Fibroblast of skin of right biceps (primary cell): ENCODE results near the gene PDP2.
A peak's percentile ranks its signal among the peaks of the same experiment; 100 is the strongest.
"Not testable (repeated sequence)": the region's sequence is repeated elsewhere in the genome, so short reads cannot be mapped to it uniquely, and the experiment has no call there.

Experiments used
- DNase-seq: peaks from one replicate; pipeline ENCODE4 v3.0.0-alpha.2; 2013

PDP2 gene

DNA sequence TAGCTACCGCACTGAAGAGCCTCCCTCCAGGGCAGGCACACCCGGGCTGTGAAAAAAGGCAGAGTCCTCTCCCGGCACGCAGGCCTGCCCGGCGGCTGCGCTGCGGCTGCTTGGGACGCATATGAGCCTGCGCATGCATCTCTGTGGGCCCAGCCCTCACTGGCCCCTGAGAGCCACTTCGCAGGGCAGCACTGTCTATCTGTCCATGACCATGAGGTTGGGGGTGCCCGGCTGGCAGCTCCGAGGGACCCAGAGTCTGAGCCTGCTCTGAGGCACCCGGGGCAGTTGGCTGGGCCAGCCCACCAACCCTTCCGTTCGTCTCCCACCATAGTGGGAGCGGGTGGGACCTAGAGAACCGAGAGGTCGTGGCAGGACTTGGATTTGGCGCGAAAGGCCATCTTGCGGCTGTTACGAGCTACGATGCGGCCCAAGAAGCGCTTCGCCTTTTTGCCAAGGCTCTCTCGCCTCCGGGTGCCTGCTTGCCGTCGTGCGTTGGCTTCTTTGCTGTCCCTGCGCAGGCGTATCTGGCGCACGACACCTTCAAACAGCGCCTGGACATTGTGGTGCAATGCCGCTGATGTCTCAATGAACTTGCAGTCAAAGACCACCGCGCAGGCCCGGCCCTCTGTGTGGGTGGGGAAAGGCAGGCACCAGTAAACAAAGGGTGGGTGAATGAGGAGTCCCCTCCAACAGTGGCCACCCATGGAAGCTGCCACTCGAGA is 41.6 kb downstream of the PDP2 start:
- DNase-seq: no peak

DNA sequence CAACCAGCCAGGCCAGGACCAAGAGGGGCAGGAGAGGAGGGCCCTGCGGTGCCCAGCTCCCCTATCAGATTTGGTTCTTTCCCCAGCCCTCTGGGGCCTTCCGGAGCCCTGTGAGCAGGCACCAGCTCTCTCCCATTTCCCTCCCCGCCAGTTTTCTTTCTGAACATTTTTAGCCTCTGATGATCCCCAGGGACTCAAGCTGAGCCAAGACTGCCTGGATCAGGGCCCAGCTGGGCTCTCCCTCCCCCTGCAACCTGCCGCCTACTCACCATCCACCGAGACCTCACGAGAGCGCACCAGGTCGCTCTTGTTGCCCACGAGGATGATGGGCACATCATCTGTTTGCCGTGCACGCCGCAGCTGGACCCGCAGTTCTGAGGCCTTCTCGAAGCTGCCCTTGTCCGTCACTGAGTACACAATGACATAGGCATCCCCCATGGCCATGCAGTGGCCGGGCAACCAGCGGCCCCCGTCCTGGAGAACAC is 43.0 kb downstream of the PDP2 start:
- no peak for DNase-seq

DNA sequence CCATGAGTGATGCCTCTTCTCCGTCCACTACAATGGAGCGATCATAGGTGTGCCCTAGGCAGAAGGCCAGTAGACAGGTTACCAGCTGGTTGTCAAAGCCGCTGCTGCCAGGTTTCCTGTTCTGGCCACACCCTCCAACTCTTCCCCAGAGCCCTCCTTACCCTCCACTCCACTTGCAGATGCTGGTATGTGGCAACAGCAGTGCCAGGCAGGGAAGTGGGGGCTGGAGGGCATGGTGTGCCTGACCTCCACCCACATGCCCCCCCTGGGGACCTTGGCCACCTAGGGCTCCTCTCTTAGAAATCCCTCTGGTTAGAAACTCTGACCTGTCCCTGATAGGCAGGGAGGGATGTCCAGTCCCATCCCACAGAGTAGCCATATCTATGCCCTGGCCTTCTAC is 43.6 kb downstream of the PDP2 start:
- no peak for DNase-seq

DNA sequence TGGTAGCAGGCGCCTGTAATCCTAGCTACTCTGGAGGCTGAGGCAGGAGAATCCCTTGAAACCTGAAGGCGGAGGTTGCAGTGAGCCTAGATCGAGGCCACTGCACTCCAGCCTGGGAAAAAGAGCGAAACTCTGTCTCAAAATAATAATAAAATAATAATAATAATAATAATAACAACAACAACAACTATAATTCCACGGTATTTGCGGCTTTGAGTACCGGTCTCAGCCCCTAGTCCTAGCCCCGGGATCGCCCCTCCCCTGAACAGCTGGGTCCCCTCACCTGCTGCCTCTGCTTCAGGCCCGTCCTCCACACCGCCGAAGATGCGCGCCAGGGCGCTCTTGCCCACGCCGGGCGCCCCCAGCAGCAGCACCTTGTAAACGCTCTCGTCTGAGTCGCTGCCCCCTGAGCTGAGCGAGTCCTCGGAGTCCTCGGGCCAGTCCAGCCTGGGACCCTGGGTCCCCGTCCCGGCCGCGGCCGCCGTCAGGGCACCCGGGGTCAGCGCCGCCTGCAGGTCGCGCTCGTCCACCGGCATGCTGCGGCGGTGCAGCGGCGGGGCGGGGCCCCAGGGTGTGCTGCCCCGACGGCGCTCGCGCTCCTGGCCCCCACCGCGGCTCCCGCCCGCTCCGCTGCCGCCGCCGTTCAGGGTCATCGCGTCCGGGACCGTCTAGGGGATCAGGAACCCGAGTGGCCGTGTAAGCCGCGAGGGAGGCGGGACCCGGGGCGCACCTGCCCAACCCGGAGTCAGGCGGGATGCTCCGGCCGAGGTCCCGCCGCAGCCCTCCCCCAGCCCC is 44.4 kb downstream of the PDP2 start:
- no peak for DNase-seq

DNA sequence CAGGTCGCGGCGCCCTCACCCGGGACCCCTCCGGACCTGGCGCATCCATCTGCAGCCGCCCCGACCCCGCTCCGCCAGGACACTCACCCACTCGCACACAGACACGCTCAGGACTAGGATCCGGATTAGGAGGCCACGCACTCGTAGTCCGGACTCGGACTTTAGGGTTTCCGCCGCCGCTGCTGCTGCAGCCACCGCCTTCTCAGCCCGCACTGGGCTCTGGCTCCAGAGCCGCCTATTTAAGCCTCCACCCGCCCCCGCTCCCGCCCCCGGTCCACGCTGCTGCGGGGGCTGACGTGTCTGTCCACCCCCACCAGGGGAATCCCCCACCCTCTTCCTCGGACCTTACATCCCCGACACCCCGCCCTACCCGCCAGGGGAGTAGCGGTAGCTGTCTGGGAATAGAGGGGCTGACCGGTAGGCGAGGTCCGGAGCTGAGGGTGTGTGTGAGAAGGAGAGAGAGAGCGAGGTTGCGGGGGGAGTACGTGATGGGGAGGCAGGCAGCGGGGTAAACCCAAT is 45.1 kb downstream of the PDP2 start, which contains the start of gene RRAD:
RRAD (minus strand) TSS at position 214 of the 519 bp plus-strand sequence. CDS start 356 bp downstream, outside the sequence.
- no peak for DNase-seq

DNA sequence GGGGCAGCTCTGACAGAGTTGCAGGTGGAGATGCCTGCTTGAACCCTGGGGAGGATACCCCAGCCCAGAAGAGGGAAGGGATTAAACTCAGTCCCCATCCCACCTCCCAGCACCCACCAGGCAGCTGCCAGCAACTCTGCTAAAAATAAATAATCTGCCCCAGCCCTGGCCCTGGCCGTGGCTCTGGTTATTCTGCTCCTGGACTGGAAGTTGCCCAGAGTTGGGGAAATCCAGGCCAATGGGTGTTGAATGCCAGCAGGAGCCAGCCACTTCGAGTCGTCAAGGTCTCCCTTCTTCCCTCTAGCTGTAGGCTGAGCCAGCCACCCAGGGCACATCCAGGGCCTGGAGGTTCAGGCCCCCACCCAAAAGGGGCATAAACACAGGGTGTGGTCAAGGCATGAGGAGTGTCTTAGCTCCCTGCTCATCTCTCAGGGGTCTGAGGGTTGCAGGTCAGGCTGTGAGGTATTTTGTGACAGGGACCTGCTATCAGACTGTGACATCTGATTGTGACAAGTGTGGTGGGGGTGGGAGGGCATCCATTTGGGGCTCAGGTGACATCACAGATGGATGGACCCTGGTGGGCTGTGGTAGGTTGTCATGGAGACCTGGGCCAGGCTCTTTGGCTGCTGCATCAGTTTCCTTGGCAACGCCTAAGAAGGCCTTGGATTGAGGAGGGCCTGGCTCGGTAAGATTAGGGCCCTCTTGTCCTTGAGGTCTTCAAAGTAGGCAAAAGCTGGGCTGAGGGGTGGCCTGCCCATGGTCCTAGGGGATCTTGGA is 46.0 kb downstream of the PDP2 start:
- no peak for DNase-seq

DNA sequence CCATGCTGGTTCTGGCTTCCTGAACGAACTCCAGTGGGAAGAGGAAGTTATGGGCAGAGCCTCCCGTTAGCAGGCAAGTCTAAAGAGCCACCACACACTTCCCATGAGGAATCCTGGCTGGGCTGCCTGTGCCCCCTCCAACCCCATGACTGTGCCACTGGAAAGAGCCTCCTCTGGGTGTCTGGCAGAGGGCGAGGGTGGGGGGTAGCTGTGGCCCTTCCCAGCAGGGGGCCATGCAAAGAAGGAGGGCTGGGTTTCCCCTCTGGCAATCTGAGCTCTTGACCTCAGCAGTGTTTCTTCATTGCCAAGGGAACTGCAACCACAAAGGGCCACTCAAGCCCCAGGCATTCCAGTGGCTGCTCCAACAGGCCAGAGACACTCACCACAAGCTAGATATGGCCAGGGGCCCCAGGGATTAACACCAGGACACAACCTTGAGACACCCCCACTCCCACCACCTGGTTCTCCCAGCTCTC is 46.7 kb downstream of the PDP2 start:
- peak; percentile 74 for DNase-seq

DNA sequence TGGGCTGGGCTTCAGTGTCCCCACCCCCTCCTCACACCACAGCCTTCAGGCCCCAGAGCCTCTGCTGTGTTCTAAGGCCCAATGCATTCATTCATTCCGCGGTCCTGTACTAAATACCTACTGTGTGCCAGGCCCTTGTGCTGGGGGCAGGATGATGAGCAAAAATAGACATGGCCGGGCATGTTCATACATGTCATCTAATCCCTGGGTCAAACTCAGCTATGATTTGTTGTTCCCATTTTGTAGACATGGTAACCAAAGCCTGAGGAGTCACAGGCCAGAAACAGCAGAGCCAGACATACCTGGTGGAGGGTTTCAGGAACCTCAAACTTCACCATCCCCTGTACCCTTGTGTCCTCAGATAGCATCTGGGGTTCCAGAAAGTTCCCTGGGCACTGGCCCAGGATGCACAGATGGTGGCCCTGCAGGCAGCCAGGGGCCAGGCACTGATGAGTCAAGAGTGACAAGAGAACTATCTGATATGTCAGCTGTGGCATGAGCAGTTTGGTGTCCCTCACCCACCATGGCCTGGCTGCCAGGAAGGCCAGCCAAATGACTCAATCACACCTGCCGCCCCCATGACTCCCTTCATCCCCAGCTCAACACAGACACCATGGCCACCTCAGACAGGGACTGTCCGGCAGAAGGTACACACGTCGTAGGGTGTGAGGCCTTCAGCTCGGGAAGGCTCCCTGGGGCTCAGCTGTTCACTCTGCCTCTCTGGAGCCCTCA is 47.8 kb downstream of the PDP2 start:
- no peak for DNase-seq

DNA sequence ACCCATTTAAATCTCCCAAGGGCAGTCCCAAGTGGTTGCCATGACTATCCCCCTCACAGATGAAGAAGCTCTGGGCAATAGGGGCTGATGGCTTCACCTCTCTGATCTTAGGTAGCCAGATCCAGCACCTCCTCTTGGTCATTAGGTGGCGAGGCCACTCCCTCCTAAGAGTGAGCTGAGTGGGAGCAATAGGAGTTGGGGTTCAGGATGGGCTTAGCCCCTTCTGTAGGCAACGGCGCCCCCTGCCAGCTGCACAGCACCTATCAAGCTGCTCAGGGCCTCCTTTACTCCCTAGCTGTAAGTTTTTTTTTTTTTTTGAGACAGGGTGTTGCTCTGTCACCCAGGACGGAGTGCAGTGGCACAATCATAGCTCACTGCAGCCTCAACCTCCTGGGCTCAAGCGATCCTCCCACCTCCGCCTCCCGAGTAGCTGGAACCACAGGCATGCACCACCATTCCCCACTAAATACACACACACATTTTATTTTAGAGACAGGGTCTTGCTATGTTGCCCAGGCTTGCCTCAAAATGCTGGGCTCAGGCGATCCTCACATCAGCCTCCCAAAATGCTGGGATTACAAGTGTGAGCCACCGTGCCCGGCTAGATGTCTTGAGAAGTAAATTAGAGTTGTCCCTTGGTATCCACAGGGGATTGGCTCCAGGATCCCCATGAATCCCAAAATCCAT is 48.5 kb downstream of the PDP2 start:
- DNase-seq: peak; percentile 13

DNA sequence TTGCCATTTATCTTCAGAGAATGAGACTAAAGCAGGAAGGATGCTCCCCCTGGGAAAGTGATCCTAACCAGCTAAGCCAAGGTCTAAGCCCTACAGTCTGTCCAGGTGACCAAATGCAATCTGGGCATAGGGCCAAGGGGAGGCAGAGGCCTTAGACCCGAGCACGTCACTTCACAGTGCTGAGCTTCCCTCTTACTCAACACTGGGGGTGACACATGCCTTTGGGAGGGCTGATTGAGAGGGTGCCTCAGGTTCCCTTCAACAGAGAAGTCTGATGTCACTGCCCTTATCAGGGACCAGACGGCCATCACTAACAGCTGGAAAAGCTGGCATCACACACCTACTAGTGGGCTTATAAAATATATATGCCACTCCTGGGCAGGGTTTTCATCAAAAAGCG is 49.9 kb downstream of the PDP2 start:
- DNase-seq: peak; percentile 34

DNA sequence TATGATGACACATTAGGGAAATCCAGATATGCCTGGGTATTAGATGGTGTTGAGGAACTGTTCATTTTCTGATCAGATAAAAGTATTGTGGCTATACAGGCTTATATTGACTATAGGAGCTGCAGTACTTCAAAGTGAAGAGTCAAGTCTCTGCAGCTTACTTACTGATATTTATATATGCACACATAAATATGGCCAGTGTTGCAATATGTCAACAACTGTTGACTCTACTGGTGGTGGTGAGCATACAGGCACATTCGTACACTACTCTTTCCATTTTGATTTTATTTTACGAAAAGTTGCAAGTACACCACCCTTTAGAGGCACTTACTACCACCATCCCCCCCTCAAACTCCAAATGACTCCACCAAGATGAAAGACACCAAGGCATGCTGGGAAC is 51.4 kb downstream of the PDP2 start:
- no peak for DNase-seq

DNA sequence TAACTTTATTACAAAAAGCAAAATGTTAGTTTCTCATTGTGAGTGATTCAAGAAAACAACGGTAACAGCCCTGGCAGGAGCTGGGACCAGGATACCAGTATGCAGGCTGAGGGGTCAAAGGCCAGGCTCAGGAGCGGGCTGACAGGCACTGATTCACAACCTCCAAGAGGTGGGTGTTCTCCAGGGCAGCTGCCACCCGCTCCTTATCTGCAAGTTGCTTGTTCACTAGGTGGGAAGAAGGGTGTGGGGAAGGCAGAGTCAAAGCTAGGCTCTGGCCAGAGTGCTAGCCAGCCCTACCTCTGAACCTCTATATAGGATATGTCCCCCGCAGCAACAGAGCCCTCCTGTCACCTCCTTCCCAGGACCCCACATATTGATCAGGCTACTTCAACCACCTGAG is 51.8 kb downstream of the PDP2 start:
- DNase-seq: no peak

DNA sequence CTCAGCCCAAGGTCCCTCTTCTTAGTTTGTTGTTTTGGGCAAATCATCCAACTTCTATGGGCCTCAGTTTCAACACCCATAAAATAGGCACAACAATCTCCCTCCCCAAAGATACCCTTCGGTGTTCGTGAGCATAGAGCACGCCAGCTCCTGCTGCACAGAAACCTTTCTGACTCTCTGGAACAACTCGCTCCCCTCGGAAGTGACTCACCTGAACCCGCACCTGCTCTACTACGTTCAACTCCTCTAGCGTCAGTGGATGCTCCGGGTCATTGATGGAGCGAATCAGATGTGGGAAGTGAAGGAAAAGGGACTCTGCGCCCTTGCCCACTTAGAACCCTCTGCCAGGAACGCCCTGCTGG is 53.4 kb downstream of the PDP2 start:
- no peak for DNase-seq

DNA sequence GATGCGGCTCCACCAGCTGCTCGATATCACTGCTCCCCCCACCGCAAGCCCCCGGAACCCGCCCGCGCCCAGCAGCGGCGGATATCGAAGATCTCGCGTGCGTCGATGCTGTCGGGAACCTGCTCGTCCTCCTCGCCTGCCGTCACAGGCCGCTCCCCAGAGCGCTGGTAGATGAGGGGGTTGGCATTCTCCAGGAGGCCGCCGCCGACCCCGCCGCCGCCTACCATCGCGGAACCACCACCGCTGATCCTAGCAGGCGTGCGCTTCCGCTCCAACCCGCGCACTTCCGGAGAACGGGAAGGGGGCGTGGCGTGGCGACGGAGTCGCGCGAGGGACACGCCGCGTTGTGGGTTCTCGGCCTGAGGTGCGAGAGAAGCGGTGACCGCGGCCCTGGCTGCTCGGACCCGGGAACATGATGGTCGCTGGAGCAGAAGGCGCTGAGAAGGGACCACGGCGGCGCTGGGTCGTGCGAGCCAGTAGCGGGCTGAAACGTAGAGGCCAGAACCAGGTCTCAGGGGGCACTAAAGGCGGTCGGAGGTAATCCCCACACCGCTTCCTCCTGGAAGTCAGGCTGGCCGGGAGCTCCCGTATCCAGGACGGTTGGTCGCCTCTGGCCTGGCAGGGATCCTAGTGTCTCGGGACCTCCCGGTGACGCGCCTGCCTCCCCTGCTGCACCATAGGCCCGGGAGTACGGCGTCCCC is 54.0 kb downstream of the PDP2 start, which contains the start of gene CIAO2B:
CIAO2B (minus strand) TSS at position 265 of the 701 bp plus-strand sequence; CDS start at position 227, 38 bp downstream.
- DNase-seq: peak; percentile 84

DNA sequence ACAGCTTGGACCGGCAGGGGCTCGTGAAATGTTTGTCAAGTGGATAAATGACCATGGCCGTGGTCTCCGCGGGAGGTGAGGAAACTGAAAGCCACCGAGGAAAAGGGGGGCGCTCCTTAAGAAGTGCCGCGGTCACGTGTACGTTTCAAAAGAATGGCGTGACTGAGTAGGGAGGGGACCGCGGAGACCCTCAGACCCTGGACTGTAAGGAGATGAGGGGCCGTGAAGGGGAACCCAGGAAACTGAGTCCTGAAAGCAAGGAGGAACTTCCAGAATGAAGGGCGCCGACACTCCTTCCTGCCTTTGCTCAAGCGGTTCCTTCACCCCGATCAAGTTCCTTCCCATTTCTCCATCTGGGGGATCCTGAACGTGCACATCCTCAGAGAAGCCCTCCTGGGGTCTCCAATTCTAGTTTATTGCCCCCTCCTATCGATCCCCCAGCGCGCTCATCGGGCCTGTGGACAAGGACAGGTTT is 54.6 kb downstream of the PDP2 start:
- not testable (repeated sequence) for DNase-seq

DNA sequence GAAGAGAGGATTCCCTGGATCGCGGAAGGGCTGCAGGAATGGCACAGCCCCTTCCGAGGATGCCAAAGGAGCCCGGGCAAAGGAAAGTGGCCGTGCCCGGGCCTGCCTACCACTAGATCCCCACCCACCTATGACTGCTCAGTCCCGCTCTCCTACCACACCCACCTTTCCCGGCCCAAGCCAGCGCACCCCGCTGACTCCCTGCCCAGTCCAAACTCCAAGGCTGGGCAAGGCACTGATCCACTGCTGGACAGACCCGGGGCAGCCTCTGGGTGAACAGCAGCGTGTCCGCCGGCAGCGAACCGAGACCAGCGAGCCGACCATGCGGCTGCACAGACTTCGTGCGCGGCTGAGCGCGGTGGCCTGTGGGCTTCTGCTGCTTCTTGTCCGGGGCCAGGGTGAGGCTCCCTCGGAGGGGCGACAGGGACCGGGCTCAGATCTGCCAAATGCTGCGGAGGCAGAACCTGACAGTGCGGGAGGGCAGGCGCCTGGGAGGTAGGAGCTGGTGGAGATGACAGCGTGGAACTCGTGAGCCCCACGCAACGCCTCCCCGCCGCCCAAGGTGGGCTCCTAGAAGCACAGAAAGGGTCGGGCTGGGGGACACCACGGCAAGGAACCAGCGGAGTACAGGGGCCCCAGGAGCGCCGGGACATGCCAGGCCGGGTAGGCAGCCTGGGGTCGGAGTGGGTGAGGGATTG is 55.1 kb downstream of the PDP2 start, which contains the start of gene CES2:
CES2 (plus strand) TSS at position 203 of the 698 bp plus-strand sequence; CDS start at position 323, 120 bp downstream.
- no peak for DNase-seq

DNA sequence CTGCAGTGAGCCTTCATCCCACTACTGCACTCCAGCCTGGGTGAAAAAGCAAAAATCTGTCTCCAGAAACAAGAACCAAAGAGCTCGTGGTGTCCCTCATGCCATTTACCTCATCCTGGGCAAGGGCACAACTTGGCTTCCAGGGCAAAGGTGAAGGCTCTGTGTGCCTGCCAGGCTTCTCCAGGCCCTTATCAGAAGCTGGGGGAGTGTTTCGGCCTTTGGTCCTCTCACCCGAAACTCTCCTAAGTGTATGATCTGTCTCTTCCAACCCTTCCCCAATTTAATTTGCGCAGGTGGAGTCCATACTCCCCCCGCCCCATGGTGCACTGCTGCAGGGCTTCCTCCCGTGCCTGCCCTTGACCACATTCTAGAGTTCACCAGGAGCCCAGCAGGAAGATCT is 56.1 kb downstream of the PDP2 start:
- no peak for DNase-seq

DNA sequence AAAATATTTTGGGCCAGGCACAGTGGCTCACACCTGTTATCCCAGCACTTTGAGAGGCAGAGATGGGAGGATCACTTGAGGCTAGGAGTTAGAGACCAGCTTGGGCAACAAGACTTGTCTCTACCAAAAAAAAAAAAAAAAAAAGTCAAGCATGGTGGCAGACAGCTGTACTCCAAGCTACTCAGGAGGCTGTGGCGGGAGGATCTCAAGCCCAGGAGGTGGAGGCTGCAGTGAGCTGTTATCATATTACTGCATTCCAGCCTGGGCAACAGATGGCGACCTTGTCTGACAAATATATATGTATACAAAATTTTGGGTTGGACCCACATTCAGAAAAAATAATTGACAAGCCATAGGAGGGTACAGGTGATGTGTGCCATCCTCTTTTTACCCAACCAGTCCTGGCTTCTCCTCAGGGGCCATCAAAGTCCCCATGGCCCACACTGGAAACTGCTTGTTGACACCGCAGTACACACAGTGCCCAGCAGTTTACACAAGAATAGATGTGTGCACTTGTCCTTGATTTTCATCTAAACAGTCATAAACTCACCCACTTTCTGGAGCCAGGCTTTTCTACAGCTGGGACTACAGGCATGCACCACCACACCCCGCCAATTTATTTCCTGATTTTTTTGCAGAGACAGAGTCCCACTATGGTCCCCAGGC is 56.7 kb downstream of the PDP2 start:
- DNase-seq: no peak

DNA sequence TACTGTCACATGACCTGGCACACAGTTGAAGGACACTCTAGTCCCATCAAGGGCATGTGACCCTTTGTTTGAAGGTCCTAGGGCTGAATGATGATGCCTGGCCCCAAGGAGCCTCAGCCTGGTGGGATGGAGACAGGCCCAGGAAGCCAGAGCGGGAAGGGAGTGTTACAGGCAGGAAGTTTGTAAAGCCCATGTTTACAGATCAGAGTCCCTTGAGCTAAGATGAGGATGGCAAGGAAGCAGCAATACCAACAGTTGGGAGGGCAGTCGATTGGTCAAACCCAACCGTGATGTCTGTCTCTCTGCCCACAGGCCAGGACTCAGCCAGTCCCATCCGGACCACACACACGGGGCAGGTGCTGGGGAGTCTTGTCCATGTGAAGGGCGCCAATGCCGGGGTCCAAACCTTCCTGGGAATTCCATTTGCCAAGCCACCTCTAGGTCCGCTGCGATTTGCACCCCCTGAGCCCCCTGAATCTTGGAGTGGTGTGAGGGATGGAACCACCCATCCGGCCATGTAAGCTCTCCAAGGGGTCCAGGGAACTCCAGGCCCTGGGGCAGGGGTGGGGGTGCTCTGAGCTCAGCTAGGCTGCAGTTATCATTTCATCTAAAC is 57.5 kb downstream of the PDP2 start:
- DNase-seq: no peak
